IPS DF 19.7 (cell line): ENCODE data around the gene LBH.

Experiments
- DNase-seq: peaks from one replicate; pipeline ENCODE4 v3.0.0-alpha.2; 2013; ENCODE audit warnings: low read depth, low spot score

The LBH gene

DNA sequence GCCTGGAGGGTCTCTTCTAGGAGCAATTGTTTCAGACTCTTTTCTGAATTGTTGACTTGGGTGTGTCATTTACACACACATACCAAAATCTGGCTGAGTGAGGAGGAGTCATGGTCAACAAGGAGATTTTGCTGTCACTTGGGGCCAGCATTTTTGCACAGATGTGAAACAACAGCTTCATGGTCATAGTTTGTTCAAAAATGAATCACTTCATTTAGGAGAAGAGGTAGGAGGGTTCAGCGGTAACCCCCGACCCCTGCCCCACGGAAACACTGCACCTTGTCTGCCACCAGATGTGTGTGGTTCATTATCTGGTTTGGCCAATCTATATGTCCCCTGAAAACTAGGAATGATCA lies 42.2 kb downstream of the LBH start:
- no peak for DNase-seq

DNA sequence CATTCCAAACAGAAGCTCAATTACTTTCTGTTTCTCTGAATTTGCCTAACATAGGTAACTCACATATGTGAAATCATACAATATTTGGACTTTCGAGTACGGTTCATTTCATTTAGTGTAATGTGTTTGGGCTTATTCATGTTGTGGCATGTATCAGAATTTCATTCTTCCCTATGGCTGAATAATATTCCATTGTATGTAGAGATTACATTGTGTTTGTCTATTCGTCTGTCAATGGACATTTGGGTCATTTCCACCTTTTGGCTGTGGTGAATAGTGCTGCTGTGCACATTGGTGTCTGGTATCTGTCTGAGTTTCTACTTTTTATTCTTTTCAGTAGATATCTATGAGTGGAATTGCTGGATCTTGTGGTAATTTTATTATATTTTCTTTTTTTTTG lies 43.9 kb downstream of the LBH start:
- DNase-seq = no peak

GRCh38 chr2:30276455-30276911 lies 45.1 kb downstream of the LBH start:
- no peak for DNase-seq

DNA sequence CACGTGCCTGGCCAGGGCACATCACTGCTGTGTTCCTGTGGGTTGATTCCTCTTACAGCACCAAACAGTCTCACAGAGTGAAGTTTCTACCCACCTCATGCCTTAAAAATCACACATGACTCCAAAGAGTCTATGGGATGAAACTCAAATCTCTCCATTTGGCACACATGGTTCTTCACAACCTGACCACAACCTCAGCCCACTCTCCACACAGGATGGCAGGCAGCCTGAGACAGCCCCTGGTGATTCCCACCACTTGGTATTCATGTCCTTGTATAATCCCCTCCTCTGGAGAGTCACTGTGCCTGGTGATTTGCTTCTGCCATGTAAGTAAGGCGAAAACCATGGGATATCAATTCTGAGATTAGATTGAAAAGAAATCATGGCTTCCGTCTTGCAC lies 46.2 kb downstream of the LBH start:
- DNase-seq = no peak

- no peak for DNase-seq
Observed at GRCh38 chr2:30278419-30278818, 47.1 kb downstream of the LBH start.

- no peak for DNase-seq
Observed at GRCh38 chr2:30280596-30281434, 49.5 kb downstream of the LBH start.

DNA sequence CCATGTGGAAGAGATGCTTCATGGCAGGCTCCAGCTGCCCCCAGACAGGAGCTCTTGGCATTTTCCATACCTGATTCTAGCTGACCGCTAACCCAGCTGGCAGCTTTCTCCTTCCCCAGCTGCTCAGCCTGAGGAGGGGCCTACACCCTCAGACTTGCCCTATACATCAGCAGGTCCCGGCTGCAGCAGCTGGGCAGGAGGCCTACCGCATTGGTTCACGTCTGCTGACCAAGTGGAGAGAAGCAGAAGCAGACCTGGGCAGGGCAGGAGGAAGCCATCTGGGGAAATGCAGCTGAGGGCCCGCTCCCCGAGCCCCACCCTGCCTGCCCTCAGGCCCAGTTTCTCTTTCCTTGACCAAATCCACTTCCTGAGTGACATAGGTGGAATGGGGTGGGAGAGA lies 50.7 kb downstream of the LBH start:
- no peak for DNase-seq

DNA sequence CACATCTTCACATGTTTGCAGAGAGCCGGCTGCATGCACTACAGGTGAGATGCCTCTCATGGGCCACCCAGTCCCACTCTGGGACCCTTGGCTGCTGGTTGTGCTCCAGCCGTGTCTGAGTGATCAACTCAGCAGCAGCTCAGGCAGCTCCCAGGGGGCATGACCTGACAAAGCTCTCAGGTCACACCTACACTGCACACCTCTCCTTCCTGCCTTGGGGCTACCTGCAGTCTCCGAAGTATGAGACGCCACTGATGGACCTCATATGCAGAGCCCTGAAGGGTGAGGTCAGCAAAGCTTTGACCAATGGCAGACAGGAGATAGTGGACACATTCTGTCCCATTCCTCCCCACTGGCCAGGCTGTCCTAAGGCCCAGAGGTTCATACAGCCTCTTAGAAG lies 51.4 kb downstream of the LBH start:
- no peak for DNase-seq

DNA sequence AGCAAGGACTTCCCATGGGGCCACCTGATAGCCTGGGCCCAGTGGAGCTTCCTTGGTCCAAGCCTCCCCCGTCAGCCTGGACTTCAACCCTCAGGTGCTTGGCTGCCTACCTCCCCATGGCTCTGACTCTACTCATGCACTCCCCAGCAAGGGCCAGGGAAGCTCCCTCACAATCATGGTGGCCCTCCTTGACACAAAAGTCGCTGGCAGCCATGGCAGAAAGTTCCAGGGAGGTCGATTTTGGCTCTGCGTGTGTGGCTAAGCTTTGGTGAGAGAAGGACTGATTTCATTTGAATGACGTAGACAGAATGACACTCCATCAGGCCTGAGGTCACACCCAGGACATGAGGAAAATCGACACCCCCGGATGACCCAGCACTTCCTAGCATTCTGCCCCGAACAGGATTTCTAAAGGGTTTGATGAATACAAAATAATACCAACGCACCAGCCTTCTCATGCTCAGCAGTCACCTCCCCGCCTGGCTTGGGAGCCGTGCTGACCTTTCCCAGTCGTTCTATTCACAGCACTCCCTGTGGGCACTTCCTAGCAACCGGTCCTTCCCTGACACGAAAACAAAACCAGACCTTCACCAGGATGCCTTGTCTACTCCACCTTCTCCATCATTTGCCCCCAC lies 52.7 kb downstream of the LBH start:
- DNase-seq = no peak

- no peak for DNase-seq
Observed at GRCh38 chr2:30285758-30286157, 54.4 kb downstream of the LBH start.

GRCh38 chr2:30287190-30287840 lies 56.0 kb downstream of the LBH start:
- DNase-seq = no peak

- no peak for DNase-seq
Observed at GRCh38 chr2:30287857-30288513, 56.7 kb downstream of the LBH start.

DNA sequence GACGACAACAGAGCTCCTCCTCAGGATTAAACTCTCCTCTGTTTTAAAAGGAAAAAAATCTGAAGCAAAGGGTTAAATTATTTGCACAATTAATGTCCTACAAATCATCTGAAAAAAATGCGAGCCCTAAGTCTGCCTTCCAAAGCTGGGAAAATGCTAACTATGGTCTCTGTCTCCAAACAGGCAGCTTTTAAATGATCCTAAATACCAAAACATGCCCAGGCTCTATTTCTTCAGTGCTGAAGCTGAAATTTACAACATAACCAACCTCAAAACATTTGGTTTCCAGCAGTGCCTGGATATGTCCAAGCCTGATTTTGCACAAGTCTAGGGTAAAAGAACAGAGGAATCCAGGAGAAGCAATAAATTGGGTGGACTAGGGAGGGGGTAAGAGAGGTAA lies 57.2 kb downstream of the LBH start:
- DNase-seq = no peak

DNA sequence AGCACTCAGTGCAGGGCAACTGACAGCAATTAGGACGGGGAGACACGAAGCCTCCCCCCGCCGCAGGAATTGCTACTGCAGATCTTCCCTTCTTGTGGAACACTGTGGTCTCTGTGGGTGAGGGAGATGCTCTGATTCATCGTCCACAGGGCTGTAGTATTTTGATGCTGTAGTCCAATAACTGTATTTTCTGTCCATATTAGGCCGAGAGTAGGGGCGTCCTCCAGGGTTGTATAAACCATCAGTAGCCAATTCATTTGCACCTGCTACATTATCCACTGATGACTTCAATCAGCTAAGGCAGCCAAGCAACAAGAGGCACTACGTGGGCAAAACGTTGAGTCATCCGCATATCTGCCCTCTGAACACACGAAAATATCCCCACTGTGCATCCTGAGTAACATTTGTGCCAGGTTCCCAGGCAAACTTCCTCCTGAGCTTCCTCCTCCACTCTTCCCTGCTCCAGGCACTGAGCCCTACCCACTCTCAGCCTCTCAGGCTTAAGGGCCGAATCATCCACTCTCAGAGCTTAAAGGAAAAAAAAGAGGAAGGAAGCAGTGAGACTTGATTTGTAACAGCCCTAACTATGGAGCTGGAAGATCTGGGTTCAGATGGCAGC lies 62.1 kb downstream of the LBH start:
- no peak for DNase-seq

GRCh38 chr2:30294133-30294532 lies 62.8 kb downstream of the LBH start:
- DNase-seq = no peak

DNA sequence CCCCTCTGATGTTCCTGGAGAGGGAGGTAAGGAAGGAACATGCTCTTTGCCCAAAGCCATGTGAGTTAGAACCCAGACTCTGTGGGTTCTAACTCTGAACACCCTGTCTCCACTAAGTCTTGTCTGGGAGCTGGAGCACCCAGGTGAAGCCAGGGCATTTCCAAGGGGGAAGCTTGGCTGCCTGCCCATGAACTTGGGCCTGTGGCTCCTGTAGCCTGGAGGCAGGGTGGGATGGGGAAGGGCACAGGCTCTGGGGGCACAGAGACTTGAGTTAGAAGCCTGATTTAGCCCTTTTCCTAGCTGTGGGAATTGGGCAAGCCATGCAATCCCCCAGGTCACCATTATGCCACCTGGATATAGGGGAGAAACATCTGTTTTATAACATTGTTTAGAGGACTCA lies 65.2 kb downstream of the LBH start:
- DNase-seq = no peak

DNA sequence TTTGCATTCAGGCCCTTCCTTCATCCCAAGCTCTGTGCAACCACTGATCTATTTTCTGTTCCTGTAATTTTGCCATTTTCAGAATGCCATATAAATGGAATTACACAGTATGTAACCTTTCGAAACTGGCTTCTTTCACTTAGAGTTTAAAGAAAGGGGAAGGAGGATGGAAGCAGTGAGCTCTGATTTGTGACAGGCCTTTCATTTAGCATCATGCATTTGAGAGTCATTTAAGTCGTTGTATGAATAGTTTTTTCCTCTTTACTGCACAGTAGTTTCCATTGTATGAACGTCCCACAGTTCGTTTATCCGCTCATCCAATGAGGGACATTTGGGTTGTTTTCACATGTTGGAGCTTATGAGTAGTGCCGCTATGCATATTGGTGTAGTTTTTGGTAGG lies 67.0 kb downstream of the LBH start:
- DNase-seq = no peak

DNA sequence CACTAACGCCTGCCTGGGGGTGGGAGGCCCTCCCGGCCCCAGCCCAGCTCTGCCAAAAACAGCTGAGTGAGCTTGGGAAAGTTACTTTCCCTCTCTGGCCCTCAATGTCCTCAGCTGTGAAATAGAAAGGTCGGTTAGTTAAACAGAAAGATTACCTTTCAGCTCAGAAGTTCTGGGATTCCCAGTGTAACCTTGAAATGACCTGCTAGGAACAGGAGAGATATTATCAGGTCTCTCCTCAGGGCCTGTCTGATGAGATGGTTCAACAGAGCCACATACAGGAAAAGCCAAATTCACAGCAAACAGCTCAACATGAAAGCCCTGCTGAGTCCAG lies 68.8 kb downstream of the LBH start:
- no peak for DNase-seq

DNA sequence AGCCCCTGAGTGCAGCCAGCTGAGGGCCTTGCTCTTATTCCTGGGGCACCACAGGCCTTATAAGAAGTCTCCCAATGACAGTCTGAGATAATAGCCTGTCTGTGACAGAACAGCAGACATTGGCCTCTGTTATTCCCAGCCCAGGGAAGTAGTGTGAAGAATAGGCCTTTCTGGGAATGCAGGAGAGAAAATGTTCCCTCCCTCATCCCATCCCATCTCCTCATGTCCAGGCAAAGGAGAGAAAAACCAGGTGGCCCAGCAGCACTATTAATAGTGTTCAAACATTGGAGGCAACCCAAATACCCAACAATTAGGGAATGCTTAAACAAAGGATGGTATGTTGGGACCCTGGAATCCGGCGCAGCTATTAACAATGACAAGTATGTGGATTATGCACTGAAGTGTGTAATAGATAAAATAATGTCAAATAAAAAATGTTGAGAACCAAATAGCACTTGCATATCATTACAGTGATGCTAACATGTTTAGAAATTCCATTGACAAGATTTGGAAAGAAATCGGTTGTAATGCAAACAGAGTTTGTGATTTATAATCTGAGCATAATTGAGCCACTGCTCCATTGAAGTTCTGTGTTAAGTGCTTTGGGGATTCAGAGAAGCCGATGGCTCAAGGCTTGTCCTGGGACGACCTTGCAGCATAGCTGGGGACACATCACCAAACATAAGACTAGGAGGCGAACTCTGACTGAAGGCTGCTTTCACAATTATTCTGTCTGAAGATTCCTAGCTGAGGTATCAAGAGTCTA lies 69.3 kb downstream of the LBH start:
- no peak for DNase-seq

GRCh38 chr2:30301551-30301950 lies 70.2 kb downstream of the LBH start:
- peak; percentile 38 for DNase-seq

- DNase-seq = no peak
Observed at GRCh38 chr2:30302566-30302965, 71.2 kb downstream of the LBH start.
